NCI-H1417 (cell line): ENCODE results near the gene CGREF1.
"Not testable (repeated sequence)": the region's sequence is repeated elsewhere in the genome, so short reads cannot be mapped to it uniquely, and the experiment has no call there.

Experiments used
- DNase-seq, 3 experiments: peaks; one replicate each; lab custom pipeline; 2025; lab: John Stamatoyannopoulos, UW

The CGREF1 gene

DNA sequence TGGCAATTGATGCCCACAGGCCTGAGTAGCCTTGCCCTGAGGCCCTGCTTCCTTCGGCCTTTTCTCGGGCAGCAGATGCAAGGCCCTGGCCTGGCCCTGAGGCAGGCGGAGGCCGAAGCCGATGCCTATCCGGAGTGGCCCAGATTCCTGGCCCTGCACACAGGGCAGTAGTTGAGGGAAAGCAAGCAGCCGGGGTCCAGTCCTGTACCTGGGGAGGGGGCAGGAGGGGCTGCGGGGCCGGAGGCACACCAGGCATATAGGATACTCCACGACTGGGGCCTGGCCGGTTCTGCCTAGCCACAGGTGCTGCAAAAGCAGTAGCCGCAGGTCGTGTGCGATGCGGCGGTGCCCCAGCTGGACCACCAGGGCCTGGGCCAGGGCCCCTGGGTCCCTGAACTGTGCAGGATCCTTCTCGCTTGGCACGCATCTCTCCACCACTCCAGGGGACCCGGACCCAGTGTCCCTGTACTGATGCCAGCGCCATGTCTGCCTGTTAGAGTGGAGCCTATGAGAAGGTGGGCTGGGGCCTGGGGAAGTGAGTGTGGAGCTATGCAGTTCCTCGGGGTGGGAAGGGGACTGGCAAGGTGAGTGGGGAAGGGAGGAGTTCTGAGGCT, 18.5 kb upstream of the CGREF1 start:
- DNase-seq: no peak

DNA sequence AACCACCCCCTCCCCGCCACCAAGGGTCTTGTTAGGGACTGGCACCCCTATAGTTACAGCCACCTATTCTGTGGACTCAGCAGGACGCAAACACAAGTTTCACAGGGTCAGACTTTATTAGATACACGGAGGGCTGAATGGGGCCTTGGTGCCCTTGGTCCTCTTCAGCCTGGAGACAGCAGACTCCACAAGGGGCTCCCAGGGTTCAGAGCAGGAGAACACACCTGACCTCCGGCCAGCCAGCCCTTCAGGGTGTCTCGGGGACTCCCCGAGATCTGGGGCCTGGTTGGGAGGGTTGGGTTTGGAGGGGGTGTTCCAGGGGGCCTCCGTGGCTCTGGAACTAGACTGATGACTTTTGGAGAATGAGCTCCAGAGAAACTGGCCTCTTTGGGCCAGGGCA, 17.8 kb upstream of the CGREF1 start:
- DNase-seq: no peak

DNA sequence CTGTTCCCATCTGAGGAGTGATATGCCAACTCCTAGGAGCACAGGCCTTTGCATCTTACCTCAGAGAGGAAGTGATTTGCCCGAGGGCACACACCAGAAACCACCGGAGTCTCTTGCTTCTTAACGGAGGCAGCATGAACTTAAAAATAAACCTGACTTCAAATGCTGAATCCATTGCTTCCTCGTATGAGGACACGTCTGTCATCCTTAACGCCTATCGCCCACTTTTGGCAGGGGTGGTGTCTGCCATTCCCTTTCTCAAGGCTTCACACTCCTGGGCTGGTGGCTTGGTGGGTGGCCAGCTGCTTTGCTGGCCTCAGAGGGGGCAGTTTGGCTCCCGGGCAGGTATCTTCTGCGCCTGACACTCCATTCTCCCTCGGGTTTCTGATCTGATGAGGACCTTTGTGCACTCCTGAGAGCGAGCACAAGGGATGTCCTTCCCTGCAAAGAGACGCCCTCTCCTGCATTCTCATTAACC, 16.6 kb upstream of the CGREF1 start:
- DNase-seq: no peak

DNA sequence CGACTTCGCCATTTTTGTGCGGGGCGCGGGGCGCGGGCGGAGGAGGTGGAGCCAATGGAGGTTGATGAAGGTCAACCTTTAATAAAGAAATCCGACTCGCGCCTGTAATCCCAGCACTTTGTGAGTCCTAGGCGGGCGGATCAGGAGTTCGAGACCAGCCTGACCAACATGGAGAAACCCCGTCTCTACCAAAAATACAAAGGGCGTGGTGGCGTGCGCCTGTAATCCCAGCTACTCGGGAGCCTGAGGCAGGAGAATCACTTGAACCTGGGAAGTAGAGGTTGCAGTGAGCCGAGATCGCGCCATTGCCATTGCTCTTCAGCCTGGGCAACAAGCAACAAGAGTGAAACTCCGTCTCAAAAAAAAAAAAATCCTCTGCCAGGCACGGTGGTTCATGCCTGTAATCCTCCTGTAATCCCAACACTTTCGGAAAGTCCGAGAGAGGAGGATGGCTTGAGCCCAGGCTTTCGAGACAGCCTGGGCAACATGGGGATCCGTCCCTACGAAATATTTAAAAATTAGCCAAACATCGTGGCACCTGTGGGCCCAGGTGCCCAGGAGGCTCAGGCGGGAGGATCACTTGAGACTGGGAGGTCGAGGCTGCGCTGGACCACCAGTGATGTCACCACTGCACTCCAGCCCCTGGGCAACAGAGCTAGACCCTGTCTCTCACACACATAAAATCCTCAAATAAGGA, 16.0 kb upstream of the CGREF1 start:
- no peak for DNase-seq

DNA sequence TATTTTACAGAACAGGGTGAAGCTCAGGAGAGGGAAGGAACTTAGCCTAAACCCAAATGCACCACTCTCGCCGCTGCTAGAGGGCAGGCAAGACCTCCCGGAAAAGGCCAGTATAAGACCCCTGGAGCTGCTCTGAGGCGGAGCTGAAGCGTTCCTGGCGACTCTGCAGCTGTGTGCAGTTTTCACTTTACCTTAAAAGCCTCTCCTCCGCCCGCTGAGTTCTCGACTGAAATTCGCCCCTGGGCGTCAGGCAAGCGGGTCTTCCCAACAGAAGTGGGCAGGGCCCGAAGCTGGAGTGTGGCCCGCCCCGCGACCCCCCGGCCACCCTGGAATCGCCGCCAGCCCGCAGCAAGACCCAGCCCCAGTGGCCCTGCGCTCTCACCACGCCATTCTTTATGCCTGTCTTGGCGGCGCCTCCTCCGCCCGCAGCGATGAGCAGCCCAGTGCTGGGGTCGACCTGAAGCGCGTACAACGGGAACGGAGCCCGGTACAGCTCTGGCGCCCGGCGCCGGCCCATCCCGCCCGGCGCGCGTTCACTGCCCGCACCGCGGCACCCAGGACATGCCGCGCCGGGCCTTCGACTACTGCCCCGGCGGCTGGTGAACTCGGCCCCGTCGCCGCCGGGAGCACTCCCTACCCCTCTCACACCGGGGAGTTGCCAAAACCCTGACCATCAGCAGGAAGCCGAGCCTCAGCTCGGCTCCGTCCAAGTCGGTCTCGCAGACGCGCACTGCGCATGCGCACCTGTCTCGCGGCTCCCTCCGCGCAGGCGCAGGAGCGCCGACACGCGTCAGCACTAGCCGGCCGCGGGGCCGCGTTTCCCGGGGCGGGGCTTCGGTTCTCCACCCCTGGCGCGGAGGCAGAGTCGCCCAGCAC, 15.2 kb upstream of the CGREF1 start, which contains the start of gene PREB:
Gene PREB (minus strand): TSS at position 732 of the 876 bp plus-strand sequence. CDS start 215 bp downstream, at position 517.
- DNase-seq: peak; percentile 98 to 100 (median 98)

DNA sequence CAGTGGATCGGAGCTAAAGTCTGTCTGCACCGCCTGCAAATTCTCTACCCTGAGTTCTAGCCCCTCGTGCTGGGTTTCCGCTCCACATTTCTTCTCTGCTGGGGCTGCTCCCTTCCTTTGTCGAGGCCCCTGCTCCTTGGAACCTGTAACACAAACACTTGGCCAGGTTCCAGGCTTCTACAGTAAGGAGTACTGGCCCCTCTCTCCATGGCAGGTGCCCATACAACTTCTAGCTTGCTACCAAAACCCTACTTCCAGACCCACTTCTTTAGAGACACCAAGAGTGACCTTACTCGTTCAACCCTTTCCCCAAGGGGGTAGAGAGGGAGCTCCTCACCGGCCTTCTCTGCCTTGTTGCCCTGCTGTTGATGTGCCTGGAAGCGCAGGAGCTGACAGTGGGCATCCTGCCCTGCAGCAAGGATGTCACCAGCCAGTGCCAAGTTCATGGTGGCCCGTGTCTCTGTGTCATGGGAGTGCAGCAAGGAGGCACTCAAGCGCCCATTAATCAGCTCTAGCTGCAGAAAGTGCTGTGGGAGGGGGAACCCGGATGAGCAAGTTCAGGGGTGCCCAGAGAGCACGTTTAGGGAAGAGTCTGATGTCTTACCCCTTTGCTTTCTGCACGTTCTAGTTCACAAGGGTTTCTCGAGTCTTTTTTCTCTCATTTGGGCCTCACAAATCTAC, 14.4 kb upstream of the CGREF1 start:
- DNase-seq: no peak

DNA sequence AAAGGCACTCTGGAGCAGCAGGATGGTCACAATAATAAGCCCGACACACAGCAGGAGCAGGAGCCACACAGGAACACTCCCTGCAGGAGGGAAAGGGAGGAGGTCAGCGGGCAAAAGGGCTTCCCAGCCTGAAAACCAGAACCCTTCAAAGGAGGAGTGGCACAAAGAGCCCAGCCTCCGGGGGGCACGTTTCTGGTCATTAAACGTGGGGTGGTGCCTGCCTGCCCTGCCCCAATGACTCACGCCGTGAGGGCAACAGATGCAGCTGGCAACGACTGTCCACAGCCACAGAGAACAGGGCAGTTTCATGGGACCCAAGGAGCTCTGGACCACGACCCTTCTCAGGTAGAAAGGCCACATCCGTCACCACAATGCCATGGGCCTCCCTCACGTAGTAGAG, 12.5 kb upstream of the CGREF1 start:
- no peak for DNase-seq

DNA sequence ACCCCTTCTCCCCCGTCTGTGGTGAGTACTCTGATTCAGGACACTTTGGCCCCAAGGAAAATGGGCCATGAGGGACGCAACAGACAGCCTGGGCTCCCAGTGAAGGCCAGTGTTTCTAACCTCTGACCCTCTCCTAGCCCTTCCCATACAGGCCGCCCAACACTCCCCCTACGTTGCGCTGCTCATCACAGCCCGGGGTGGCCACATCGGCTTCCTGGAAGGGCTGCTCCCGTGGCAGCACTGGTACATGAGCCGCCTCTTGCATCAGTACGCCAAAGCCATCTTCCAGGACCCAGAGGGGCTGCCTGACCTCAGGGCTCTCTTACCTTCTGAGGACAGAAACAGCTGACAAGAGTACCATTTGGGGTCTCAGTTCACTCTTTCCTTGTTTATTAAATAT, 11.5 kb upstream of the CGREF1 start:
- no peak for DNase-seq

DNA sequence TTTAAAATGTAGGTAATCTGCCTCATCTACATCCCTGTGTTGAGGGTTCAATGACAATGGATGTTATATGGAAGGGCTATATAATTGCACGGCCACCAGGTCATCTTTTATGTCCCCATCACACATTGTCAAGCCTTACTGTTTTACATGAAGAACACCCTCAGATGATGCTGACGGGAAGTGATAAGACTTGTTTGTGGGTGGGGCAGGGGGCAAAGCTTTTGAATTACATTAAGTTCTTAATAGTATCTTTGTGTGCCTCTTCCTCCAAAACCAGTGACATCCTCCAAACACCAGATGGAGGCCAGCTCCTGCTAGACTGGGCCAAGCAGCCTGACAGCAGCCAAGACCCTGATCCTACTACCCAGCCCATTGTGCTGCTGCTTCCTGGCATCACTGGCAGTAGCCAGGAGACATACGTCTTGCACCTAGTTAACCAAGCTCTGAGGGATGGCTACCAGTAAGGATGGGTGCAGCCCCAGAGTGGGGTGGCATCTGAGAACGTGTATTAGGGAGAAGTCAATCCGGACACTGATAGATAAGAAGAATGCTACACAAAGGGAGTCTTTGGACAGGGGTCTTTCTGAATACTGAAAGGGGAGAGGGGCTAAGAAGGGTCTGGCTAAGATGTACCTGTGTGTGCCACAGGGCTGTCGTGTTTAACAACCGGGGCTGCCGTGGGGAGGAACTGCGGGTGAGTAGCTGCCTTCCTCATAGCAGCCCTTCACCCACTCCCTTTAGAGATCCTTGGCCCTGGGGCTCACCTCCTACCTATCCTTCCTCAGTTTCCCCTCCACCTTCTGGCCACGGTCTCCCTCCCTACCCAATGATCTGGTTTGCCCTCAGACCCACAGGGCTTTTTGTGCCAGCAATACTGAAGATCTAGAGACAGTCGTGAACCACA, 10.0 kb upstream of the CGREF1 start:
- no peak for DNase-seq

DNA sequence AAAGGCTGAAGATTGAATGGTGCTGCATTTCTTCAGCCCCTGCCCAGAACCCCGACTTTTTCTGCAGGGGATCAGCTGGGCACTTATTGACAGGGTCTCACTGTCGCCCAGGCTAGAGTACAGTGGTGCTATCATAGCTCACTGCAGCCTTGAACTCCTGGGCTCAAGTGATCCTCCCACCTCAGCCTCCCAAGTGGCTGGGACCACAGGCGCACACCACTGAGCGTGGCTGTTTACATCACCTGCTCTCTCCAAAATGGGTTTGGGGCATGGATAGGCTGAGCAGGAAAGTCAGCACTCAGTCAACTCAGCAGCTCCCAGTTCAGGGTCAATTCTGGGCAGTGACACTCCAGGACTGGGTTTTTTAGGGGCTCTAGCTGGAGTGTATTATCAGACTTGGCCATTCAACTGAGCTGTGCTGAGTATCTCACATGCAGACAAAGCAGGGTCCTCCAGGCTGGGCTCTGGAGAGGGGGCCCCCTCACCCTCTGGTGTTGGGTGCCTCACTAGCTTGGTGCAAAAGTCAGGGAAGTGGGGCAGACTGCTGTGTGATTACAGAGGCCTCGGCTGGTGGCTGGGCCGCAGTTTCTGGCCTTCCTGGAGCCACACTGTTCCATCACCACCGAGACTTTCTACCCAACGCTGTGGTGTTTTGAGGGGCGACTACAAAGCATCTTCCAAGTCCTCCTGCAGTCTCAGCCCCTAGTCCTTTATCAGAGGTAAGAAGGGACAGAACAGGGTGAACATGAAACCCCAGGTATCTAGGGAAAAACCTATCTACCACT, 9.1 kb upstream of the CGREF1 start:
- DNase-seq: no peak

DNA sequence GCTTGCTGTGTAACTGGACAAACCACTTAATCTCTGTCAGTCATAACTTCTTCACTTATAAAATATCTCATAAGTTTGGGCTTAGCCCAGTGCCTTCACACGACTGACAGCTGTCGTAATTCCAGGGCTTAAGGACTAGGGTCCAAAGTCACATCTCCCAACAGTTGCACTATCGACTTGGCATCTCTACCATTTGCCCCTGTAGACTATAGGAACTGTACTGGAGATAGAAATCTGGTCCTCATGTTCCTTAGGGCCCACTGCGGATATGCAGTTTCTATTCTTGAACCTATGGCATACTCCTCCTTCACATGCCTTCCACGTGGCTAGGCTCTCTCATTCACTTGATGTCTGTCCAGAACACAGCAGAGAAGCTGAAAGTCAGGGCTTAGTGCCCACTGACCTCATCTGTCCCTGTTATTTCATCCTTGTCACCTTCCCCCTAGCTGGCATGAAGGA, 7.4 kb upstream of the CGREF1 start:
- no peak for DNase-seq

DNA sequence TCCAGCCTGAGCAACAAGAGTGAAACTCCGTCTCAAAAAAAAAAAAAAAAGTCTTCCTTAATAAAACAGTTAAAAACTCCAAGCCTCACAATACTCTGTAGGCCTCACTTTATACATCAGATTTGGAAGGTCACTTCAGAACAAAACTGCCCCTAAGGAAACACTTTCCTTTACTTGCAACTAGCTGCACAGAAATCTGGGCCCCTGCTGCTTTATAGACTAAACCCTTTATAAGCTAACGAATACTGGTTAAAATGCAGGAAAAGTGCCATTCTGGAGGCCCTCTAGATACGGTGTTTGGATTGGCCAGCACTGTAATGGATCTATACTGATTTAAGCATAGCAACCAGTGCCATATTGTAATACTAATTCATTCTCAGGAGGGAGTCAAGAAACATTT, 6.2 kb upstream of the CGREF1 start:
- DNase-seq: no peak

DNA sequence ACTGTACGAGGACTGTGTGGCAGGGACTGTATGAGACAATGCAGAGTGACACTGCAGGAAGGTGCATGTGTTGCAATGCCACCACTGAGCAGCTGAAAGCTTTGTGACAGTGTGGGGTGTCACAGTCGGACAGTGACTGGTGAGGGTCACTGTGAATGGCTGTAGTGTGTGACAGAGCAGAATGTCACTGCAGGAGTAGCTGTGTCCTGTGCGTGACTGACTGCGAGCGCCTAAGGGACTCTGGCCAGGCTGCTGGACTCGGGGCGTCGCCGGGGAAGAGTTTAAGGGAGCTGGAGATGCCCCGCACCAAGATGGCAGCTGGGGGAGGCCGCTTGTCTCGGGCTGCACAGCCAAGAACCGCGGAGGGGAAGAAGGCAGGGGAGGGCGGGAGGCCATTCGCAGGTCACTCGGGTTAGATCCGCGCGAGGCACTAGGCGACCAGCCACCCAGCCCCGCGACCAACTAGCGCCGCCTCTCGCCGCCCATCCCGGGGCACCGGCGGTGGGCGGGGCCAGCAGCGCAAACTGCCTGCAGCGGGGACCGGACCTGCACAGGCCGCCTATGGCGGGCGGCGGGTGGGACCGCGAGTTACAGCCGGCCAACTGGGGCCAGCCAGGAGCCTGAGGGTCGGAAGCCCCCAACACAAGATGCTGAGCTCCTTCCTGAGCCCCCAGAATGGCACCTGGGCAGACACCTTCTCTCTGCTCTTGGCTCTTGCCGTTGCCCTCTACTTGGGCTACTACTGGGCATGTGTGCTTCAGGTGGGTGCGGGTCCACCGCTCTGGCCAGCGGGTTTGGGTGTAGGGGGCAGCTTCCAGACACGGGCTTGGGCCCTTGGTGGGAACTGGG, 4.6 kb upstream of the CGREF1 start, which contains the start of gene ABHD1:
Gene ABHD1 (plus strand): TSS at position 514 of the 849 bp plus-strand sequence. CDS start 134 bp downstream, at position 648.
- DNase-seq: peak; percentile 40 to 42 (median 40)

DNA sequence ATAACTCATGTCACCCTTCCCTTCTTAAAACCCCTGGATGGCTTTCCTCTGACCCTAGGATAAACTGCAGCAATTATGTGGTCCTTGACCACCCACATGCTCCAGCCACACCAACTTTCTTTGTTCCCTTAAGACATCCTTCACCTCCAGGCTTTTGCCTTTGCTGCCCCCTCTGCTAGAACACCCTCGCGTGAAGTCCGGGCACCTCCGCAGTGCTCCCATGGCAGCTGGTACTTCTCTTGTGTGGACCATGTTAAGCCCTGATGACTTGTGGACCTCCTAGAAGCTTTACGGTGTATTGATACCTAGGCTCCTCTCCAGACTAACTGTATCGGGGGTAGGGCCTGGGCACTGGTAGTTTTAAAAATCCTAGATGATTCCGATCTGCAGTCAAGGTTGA, 3.9 kb upstream of the CGREF1 start:
- DNase-seq: no peak

DNA sequence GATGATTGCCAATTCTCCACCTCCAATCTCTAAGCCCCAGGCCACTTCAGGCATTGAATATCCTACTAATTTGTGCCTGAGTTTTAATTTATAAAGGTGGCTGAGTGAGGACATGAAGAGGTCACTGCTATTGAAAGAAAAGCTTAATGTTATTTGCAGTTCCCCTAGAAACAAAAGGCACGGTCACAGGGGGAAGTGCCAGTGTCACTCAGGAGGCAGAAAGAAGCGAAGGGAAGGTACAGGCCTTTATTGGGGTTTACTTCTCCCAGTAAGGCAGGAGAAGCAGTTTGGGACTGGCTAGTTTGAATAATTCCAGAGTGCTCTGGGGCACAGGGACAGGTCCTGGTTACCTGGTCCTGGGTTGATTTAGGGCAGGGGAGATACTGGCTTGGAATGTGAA, 3.0 kb upstream of the CGREF1 start:
- DNase-seq: peak in 1 of 3 experiments; percentile 22

DNA sequence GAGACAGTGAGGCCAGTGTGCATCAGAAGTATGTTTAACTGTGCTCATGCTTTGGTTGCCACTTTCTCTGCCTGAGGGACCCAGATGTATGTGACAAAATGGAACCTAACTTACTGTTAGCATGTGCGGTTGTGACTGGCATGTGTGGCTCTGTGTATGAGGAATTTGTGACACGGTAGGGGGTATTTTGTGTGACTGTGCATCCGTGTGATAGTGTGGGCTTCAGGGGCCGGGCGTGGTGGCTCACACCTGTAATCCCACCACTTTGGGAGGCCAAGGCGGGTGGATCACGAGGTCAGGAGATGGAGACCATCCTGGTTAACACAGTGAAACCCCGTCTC, 372 bp upstream of the CGREF1 start:
- DNase-seq: not testable (repeated sequence)

DNA sequence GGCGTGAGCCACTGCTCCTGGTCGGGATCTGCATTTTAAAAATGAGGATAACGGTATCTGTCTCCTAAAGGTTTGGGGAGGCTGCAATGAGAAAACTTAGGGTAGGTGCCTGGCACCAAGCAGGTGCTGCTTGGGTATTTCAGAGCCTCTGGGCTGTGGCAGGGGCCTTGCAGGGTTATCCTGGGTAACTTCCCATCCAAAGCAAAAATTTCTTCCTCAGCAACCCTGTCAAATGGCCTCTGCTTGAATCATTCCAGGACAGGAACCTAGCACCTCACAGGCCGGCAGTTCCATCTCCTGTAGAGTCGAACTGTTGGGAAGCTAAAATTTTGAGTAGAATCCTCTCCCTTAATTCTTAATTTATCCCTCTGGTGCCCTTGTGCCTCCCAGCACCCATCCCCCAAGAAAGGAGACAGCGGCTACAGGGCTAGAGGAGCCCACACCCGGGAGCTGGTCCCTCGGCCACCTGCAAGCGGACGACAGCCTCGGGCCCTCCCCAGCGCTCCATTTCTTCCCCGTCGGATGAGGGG, 868 bp downstream of the CGREF1 start:
- DNase-seq: peak in 1 of 3 experiments; percentile 71

DNA sequence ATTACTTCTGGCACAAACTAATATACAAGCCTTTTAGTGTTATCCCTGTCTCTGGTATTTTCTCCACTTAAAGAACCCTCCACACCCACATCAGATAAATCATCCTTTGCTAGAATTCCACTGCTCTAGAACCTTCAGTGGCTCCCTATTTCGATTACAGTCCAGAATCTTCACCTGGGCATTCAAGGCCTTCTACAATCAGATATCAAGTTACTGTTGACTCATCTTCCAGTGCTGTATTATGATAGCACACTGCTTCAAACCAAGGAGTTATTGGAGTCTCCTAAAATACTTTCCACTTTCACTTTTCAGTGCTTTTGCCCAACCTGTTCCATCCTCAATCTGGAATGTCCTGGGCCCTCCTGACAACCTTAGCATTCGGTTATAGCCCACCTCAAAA, 3.4 kb downstream of the CGREF1 start:
- no peak for DNase-seq
